Fibroblast of skin of abdomen (primary cell): ENCODE data around the gene EPS15.

Source experiments
- DNase-seq: peaks from one replicate; pipeline ENCODE4 v3.0.0-alpha.2; 2013

Gene EPS15

DNA sequence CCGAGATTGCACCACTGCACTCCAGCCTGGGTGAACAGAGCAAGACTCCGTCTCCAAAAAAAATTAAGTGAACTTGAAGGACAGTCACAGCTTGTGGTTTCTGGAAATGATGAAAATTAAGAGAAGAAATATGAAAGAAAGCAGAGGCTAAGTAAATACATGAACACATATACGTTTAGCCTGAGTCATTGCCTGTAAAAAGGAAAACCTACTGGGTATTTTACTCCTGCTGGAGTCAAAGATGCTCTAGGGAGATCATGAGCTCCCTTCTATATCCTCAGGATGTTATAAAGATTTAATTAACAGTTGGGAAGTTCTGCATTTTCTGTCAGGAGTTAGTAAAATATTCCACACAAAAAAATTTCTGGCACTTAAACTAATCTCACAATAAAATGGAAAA lies 145.2 kb downstream of the EPS15 start:
- no peak for DNase-seq

DNA sequence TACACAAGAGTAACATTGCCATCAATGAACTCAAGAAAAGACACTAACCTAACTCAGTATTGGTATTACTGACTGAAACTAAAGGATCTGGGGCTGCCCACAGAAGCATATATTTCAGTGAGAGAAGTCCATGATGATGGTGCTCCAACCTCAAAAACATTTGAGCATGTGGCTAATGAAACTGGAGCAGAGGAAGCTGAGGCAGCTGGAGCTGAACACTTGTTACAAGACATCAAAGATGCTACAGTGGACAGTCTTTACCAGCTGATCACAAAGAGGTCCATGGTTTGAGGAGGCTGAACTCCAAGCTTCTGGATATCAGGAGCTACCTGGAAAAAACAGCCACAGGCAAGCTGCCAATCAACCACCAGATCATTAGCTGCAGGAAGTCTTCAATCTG lies 146.5 kb downstream of the EPS15 start:
- no peak for DNase-seq

DNA sequence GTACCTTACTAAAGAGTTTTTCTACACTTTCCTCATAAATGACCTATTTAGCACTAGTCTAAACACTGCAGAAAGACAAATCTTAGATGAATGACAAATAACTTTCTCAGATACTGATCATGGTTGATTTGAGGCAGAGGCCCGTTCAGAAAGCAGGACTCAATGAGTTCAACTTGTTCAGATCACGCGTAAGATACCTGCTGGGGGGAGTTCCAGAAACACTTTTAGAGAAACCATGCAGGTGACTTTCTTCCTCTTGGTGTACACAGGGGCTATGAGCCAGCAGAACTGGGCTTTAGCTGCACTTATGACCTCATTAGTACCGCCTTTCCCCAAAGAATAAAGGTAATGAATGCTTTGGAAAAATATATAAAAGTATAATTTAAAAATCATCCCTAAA lies 149.9 kb downstream of the EPS15 start:
- no peak for DNase-seq

DNA sequence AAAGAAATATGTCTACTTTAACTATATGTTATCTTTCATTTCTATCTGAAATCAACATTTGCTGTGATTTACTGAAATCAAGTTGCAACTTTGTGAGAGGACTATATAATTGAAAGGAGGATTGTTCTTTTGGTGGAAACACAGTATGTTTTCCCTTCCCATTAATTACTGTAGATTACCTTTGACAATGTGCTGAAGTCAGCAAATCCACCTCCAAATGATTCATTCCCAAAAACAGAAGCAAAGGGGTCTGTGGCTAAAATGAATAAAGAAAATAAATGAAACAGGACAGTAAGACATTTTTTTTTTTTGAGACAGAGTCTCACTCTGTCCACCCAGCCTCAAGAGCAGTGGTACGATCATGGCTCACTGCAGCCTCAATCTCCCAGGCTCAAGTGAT lies 153.3 kb downstream of the EPS15 start:
- DNase-seq, result no peak

DNA sequence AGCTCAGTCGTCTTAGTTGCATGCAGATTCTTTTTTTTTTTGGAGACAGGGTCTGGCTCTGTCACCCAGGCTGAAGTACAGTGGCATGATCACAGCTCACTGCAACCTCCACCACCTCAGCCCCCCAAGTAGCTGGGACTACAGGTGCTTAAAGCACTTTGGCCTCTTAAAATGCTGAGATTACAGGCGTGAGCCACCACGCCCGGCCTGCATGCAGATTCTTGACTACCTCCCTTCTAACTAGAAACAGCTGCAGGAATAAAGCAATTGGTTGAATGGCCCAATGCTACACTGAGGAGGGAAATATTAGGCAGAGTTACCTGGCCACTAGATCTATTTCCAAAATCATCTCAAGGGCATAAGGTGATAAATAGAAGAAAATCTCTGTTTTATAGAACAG lies 159.2 kb downstream of the EPS15 start:
- no peak for DNase-seq

DNA sequence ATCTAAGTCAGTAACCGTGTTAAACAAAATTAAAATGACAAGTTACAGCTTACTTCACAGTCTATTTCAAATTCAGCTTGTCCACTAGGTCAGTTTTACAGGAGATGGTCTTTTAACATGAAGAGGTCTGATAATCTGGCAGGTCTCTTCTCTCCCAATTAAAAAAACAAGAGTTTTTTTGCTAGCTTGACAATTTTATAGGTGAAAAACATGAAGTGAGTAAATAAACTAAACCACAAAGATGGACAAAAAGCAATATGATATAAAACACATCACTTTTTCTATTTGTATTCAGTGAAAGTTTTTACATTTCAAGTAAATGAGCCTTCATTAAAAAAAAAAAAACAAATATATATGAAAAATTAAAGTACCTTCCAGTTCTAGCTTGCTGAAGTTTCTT lies 163.7 kb downstream of the EPS15 start:
- DNase-seq, result no peak

DNA sequence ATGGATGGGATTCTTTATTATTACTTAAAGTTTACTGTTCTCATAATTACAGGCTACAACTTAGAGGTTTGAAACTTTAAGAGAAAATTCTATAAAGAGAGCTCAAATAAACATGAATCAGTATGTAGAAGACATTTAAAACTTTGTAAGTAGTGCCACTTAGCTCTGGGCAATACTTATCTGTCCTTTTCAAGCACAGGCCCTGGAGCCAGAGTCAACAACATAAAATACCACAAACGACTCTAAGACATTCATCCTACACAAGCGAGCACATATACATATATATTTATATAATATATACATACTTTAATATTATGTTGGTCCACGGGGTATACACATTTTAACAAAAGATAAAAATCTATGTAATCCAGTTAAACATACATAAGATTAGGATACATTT lies 164.7 kb downstream of the EPS15 start:
- no peak for DNase-seq

DNA sequence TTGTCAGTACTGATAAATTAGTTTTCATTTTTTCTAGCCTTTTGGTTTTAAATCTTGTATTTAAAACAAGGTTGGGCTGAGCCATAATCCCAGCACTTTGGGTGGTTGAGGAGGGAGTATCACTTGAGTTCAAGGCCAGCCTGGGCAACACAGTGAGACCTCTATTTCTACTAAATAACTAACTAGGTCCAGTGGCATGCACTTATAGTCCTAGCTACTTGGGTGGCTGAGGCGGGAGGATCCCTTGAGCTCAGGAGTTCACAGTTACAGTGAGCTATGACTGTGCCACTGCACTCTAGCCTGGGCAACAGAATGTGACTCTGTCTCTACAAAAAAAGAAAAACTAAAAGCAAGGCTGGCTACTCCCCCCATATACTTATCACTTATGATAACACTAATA lies 167.2 kb downstream of the EPS15 start:
- no peak for DNase-seq

DNA sequence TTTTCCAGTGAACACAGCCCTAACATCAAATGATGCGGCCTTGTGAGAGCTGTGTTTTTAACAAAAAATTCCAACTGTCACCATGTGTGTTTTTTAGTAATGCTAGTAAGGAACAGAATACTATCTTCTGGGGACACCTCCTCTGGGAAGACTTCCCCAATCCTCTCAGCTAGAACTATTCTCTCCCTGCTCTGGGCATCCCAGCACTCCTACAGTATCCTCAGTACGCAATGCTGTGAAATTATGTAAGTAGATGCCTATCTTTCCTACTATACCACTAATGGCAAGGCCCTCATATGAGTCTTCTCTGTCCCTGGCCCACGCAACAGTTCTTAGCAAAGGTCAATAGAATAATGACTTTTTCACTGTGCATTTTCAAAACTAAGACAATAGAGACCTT lies 169.2 kb downstream of the EPS15 start:
- no peak for DNase-seq

DNA sequence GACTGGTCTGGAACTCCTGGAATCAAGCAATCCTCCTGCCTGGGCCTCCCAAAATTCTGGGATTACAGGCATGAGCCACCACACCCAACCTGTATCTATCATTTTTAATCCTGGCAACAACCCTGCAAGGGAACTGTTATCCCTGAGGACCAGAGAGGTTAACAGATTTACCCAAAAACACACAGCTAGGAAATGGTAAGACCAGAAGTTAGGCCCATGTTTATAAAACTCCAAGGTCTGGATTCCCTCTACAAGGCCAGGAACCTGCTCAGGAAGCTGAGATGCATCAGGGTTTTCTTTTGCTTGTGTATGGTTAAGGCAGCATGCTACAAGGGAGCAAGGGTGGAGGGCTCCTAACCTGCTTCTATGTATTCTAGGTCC lies 170.9 kb downstream of the EPS15 start:
- no peak for DNase-seq

DNA sequence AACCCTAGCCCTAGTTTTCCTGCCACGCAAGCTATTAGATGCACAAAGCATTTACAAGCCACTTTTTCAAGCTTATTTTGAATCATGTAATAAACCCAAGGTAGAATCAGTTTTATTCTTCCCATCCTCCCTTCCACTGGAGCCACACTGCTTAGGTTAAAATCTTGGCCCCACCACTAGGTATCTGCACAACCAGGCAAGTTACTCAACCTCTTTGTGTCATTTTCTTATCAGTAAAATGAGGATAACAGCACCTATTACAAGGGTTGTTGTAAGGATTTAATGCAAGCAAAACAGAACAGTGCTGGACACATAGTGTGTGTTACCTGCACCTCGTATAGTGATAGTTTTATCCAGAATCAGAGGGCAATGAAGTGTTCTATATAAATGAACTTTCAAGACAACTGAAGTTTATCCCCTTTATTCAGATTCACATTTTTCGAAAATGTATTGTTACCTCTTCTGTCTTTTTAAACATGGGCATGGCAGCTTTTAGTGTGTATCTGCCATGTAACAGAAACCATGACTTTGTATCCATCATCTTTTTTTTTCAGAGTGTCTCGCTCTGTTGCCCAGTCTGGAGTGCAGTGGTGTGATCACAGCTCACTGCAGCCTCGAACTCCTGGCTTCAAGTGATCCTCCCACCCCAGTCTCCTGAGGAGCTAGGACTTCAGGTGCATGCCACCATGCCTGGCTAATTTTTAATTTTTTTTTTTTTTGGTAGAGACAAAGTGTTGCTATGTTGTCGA lies 171.5 kb downstream of the EPS15 start:
- DNase-seq, result no peak

DNA sequence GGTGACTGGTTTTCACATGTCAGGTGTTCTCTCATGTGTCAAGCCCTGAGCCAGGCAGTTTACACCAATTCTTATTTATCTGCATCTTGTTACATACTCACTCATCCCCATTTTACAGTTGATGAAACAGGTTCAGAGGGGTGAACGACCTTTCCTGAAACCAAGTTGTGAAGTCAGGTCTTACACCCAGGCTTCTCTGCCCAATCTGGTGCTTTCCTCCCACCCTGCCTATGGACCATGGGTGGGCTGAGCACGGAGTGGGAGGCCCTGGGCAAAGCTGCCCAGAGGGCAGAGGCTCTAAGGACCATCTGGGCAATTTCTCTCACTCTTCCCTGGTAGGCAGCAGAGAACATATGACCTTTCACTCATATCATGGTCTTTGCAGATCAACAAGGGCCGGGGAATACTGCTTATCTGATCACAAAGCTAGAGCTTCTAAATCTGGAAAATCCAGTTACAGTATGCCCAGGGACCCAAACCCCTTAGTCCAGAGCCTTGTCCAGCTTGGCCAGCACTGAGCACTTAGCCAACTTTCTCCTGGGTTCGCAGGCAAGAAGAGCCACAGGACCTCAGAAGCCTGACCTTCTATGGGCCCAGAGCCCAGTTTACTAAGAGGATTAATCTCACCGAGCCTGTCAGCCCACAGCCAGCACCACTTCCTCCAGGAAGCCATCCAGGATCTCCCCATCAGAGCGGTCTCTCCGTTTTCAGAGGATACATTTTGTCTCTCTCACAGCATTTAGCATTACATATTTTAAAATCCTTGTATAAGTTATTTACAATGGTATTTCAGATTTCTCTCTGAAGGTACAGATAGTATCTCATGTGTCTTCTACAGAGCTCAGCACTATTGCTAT lies 172.8 kb downstream of the EPS15 start:
- DNase-seq, result no peak

DNA sequence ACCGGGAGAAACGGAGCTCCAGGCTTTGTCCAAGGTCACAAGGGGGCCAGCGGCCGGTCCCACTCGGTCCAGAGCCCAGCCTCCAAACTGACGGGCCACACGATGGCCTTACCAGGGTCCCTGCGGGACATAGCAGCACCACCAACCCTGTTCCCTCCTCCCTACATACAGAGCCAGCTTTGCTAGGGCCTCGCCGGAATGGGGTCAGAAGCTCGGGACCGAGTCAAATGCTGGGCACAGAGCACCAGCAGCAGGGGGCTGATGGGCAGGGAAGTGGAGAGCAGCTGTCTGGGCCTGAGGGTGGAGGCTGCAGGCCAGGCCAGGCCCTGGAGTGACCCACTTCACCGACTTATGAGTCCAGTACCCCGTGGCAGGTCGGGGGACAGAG lies 173.8 kb downstream of the EPS15 start:
- DNase-seq, result no peak

DNA sequence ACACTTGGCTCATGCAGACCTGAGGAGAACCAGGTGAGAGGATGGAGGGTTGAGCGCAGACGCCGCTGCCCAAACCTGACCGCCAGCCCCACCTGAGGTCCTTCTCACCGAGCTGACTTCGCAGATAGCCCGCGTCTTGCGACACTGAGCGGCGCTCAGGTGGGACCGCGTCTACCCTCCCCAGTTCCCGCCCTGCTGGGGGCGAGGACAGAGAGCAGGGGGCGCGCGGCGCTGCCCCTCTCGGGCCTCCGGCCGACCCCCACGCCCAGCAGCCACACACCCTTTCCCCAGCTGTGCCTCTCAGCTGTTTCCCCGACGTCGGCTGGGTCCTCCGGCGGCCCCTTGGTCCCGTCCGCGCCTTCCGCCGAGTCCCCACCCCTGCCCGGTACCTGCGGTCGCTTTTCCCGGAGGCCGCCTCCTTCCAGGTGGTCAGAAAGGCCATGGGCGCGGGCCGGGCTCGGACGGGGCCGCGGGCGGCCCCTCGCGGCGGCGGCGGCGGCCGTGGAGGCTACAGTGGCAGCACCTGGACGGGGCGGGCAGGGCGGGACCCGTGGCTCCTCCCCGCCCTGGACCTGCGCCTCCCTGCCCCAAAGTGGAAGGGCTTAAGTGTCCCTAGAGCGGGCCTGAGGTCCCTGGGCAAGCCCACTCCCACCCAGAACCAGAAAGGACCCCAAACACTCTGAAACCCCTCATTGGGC lies 174.3 kb downstream of the EPS15 start:
- DNase-seq, result no peak

DNA sequence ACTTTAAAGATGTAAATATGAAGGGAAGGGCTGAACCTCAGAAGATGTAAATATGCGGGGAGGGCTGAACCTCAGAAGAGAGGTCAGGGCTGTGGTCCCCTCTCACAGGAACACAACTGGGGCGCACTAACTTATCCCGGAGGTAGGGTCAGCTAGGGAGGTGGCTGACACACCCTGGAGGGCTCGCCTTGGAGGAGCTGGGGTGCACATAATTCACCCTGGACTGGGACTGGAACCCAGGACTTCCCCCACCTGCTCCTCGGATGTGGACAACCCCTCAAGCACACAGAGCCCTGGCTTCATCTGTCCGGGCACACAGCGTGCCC lies 174.8 kb downstream of the EPS15 start:
- no peak for DNase-seq

DNA sequence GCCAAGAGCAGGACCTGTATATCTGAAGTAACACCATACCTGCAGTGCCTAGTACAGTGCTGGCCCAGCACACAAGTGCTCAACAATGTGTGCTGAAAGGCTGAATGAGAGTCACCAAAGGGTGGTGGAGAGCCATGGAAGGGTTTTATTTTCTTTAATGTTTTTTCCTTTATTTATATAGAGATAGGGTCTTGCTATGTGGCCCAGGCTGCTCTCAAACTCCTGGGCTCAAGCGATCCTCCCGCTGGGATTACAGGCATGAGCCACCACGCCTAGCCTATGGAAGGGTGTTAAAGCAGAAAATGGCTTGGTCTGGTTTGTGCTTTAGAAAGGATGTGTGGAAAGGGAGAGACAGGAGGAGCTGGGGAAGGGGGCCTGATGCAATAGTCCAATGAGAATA lies 175.4 kb downstream of the EPS15 start:
- no peak for DNase-seq

DNA sequence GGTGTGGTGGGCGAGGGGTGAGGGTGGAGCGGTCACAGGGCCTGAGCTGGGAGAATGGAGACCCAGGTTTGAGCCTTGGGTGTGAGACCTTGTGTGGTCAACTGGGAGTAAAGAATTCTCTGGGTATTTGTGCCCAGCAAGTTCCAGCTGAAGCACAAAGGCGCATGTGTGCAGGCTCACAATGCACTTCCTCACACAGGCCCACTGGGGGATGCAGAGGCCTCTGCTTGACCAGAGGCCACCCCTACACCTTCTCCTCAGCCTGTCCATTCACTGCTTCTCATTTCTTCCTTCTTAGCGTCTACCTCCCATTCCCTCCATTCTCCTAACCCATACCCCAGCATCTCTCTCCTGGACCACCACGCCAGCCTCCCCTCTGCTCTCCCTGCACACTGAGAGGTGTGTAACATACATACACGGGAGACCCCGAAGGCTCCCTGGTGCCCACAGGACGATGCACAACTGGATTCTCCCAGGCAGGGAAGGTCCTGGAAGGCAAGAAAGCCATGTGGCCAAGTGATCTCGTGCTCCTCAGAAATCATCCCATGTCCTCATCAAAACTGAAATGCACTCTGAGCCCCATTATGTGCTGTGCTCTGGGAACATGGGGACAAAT lies 176.4 kb downstream of the EPS15 start:
- DNase-seq, result no peak

DNA sequence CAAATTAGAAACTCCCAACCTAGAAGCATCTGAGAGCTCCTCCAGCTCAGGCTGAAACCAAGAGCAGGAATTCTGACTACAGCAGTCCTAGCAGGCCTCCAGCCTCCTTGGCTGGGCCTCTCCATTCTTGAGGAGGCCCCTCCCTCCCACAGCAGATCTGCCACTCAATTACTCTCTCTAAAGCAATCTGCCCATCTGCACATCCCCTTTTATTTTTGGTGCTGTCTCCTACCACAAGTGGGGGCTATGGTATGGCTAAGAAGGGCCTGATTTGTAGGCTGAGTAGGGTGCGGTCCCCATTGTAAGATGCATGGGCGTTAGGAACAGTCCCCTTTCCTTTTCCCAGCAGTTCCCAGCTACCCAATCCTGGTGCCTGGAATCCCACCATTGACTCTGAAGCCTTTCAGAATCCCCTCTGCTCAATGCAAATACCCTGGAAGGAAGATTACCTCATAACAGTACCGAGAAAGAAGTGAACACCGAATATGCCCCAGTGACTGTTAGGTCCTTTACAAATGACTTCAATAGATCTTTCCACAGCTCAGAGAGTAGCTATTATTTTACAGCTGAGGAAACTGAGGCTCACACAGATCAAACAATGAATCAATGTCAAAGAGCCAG lies 177.1 kb downstream of the EPS15 start:
- no peak for DNase-seq

DNA sequence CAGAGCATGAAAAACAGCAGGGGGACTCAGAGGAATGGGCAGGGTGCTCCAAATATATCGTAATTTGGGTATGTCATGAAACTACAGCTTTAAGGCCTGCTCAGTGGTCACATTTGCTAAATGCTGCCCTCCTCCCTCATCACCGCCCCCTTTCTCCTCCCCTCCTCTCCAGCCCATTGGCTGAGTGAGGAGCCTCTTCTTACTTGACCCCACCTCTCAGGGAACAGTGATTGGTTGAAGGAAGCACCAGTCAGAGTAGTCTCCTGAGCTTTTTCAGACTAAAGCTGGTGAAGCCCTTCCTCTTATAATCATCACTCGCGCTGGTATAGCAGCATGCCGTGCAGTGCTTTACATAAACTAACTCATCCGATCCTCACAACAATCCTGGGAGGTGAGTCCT lies 178.7 kb downstream of the EPS15 start:
- no peak for DNase-seq

DNA sequence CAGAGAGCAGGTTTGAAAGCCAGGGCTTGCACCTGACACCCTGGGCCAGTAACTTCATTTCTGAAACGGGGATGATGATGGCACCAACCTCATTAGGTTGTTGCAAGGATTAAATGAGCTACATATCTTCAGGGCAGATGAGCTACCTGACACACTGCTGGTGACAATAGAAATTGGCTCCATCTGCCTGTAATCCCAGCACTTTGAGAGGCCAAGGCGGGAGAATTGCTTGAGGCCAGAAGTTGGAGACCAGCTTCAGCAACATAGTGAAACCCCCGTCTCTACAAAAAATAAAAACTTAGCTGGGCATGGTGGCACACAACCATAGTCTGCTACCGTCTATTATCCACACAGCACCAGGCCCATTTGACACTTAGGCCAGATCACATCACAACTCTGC lies 182.4 kb downstream of the EPS15 start:
- no peak for DNase-seq

DNA sequence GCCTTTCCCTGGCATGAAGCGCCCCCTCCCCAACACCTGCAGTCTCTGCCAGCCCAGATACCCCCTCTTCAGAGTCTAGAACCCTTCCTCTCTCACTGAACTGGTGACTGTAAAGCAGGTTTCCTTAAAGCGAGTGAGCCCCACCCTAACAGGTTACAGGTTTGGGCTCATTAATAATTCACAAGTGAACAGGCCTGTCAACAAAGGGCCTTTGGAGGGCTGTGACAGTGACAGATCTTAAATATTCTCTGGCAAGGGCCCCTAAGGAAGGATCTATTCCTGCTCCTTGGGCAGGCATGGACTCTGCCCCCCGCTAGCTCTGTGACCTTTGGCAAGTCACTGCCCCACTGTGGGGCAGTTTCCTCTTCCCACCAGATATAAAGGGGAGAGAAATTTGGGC lies 183.1 kb downstream of the EPS15 start:
- no peak for DNase-seq

DNA sequence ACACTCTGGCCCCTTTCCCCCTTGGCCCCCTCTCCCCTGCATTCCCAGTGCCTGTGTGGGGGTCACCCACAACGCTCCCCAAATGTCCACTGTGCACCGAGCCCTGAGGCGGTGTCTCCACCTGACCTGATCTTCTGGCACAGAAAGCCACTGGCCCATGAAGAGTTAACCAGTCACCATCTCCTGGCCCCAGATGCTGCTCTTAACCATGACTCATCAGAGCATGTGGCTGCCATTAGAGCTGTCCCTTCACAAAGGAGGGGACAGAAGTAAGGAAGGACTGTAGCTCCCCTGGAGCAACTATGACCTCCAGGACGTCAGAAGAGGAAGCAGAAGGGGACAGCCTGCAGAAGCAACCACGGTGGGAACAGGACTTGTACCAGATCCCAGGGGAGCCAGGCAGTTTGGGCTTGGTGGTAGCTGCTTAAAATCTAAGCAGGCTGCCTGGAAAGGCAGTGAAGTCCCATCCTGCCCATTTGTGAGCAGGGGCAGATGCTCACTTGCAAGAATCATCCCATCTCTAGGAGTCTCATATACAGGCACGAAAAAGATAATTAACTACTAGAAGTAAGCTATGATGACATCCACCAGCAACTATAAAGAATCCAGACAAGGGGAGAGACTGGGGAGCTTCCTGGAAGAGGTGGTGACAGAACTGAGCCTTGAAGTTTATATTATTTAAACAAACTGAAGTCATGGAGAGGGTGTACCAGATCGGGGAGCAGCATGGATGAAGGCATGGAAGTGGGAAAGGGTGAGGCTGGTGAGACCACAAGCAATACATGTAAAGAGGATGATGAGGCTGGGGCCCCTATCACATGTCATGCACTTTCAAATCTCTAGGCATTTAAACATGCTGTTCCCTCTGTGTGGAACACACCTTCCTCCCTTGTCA lies 187.6 kb downstream of the EPS15 start:
- DNase-seq, result peak; percentile 36
